Measurements from ENCODE around the gene RIN2.
"Not testable (repeated sequence)": the region's sequence is repeated elsewhere in the genome, so short reads cannot be mapped to it uniquely, and the experiment has no call there.

Gene RIN2

GRCh38 chr20:19789009-19789408, 31.0 kb downstream of the RIN2 start:
- DNase-seq = no peak

GRCh38 chr20:19789446-19789845, 31.4 kb downstream of the RIN2 start:
- DNase-seq = no peak

GRCh38 chr20:19791887-19792286, 33.8 kb downstream of the RIN2 start:
- no peak for DNase-seq

GRCh38 chr20:19793716-19794115, 35.7 kb downstream of the RIN2 start:
- no peak for DNase-seq

GRCh38 chr20:19794941-19795340, 36.9 kb downstream of the RIN2 start:
- no peak for DNase-seq

GRCh38 chr20:19799325-19799724, 41.3 kb downstream of the RIN2 start:
- no peak for DNase-seq

- no peak for DNase-seq
Observed at GRCh38 chr20:19802099-19802491, 44.0 kb downstream of the RIN2 start.

- DNase-seq = no peak
Observed at GRCh38 chr20:19802492-19803158, 44.6 kb downstream of the RIN2 start.

GRCh38 chr20:19806276-19806675, 48.2 kb downstream of the RIN2 start:
- DNase-seq = not testable (repeated sequence)

GRCh38 chr20:19806806-19807190, 48.7 kb downstream of the RIN2 start:
- DNase-seq = no peak

- no peak for DNase-seq
Observed at GRCh38 chr20:19807191-19807945, 49.3 kb downstream of the RIN2 start.
